Spinal cord (tissue), 4 donors: ENCODE results near the gene HACD2. TPM values are rescaled to one million over a fixed set of nuclear protein-coding genes. Genes with fewer than 3 reads are reported as not detected.

Experiments
- polyA plus RNA-seq, 2 donors: library from polyadenylated mRNA; unstranded; fragments of 120-200 nt; gene quantifications; one replicate each; pipeline ENCODE4 v1.2.1, GENCODE V29; 2013; ENCODE audit not compliant: insufficient read length in 2 of 2
- total RNA-seq, 2 donors: library from RNA; depleted of rRNA in 1 of 2; stranded (reverse); fragments of 120-200 nt in 1 of 2; fragments of >200 nt in 1 of 2; gene quantifications; one replicate each; pipeline versions ENCODE4 v1.2.3 to v1.2.4, GENCODE V29; 2013 to 2014

The HACD2 gene
- total and polyA plus RNA-seq, 4 donors = 22.9 to 56.2 (median 33.5) TPM

Other genes starting within 250 kb of the HACD2 start
- gene ADCY5, start 136.0 kb downstream of the HACD2 start, total RNA-seq = 10 to 100 TPM; 29.5 to 56.7 TPM
- gene ADCY5, start 136.0 kb downstream of the HACD2 start, polyA plus RNA-seq = 10 to 100 TPM; 37.9 to 45.5 TPM